ENCODE results near the gene ITPKC.
A peak's percentile ranks its signal among the peaks of the same experiment; 100 is the strongest.

The ITPKC gene

GRCh38 chr19:40690050-40690692 lies 26.7 kb upstream of the ITPKC start, which contains the start of gene NUMBL:
TSS of gene NUMBL (minus strand) at chr19:40690651. CDS start at chr19:40690483, 168 bp downstream.
- DNase-seq (ENCODE audit: low read depth in 1 of 2, low spot score in 1 of 2) = no peak

- DNase-seq (ENCODE audit: low read depth in 1 of 2, low spot score in 1 of 2) = peak; percentile 86
Observed at GRCh38 chr19:40690693-40691420, 26.1 kb upstream of the ITPKC start.

GRCh38 chr19:40691421-40692211 lies 25.3 kb upstream of the ITPKC start:
- DNase-seq (ENCODE audit: low read depth in 1 of 2, low spot score in 1 of 2) = no peak

GRCh38 chr19:40692212-40692551 lies 24.7 kb upstream of the ITPKC start:
- DNase-seq (ENCODE audit: low read depth in 1 of 2, low spot score in 1 of 2) = no peak

- DNase-seq (ENCODE audit: low read depth in 1 of 2, low spot score in 1 of 2) = no peak
Observed at GRCh38 chr19:40693150-40693788, 23.6 kb upstream of the ITPKC start.

GRCh38 chr19:40693896-40694295 lies 23.0 kb upstream of the ITPKC start:
- no peak for DNase-seq (ENCODE audit: low read depth in 1 of 2, low spot score in 1 of 2)

- no peak for DNase-seq (ENCODE audit: low read depth in 1 of 2, low spot score in 1 of 2)
Observed at GRCh38 chr19:40695881-40696280, 21.0 kb upstream of the ITPKC start.

- no peak for DNase-seq (ENCODE audit: low read depth in 1 of 2, low spot score in 1 of 2)
Observed at GRCh38 chr19:40697007-40697406, 19.9 kb upstream of the ITPKC start.

GRCh38 chr19:40700083-40700482 lies 16.8 kb upstream of the ITPKC start:
- DNase-seq (ENCODE audit: low read depth in 1 of 2, low spot score in 1 of 2) = no peak

- no peak for DNase-seq (ENCODE audit: low read depth in 1 of 2, low spot score in 1 of 2)
Observed at GRCh38 chr19:40701758-40702157, 15.2 kb upstream of the ITPKC start.

- no peak for DNase-seq (ENCODE audit: low read depth in 1 of 2, low spot score in 1 of 2)
Observed at GRCh38 chr19:40702337-40703012, 14.4 kb upstream of the ITPKC start.

- DNase-seq (ENCODE audit: low read depth in 1 of 2, low spot score in 1 of 2) = no peak
Observed at GRCh38 chr19:40703029-40703755, 13.7 kb upstream of the ITPKC start.

GRCh38 chr19:40704491-40705361 lies 12.2 kb upstream of the ITPKC start:
- no peak for DNase-seq (ENCODE audit: low read depth in 1 of 2, low spot score in 1 of 2)

- no peak for DNase-seq (ENCODE audit: low read depth in 1 of 2, low spot score in 1 of 2)
Observed at GRCh38 chr19:40705362-40705651, 11.6 kb upstream of the ITPKC start.

- no peak for DNase-seq (ENCODE audit: low read depth in 1 of 2, low spot score in 1 of 2)
Observed at GRCh38 chr19:40705950-40706619, 10.8 kb upstream of the ITPKC start.

GRCh38 chr19:40707615-40708014 lies 9.3 kb upstream of the ITPKC start:
- no peak for DNase-seq (ENCODE audit: low read depth in 1 of 2, low spot score in 1 of 2)

GRCh38 chr19:40709817-40710216 lies 7.1 kb upstream of the ITPKC start:
- no peak for DNase-seq (ENCODE audit: low read depth in 1 of 2, low spot score in 1 of 2)

GRCh38 chr19:40713939-40714338 lies 3.0 kb upstream of the ITPKC start:
- no peak for DNase-seq (ENCODE audit: low read depth in 1 of 2, low spot score in 1 of 2)
